Middle frontal gyrus (tissue), 1 donor: Measurements from ENCODE around the gene C20orf202.

Experiments
- DNase-seq: peaks from one replicate; pipeline ENCODE4 v3.0.0-alpha.2; 2015; ENCODE audit warnings: low spot score; ENCODE audit errors: extremely low spot score

The C20orf202 gene

DNA sequence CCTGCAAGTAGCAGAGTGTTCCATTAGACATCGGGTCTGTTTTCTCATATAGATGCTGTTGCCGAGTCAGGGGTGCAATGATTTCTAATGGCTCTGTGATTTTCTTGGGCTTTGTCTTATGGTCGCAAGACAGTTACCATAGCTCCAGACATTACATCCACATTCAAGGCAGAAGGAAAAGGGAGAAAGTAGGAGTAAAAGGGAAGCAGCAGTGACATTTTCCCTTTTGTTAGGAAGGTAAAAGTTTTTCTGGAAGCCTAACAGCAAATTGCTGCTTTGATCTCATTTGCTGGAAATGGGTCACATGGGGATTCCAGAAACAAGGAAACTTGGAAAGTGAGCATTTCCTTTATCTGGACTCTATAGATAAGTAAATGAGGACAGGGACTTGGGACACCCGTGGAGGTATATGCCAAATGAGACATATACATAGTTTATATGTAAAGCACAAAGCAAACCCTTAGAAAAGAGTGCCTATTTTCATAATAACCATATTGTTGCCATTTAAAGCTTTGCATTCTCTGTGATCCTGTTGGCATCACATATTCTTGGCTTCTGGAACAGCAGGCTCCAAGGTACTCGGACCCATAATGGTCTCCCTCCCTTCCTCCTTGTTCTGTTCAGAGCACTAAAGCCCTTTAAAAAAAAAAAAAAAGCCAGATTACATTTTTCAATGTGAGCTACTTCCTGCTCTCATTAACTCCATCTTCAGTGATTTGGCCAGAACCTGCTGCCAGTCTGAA lies at the start of gene C20orf202:
Gene C20orf202, plus strand, starts transcription at position 693 of the 743 bp plus-strand sequence. CDS start 132 bp downstream, outside the sequence.
- no peak for DNase-seq

DNA sequence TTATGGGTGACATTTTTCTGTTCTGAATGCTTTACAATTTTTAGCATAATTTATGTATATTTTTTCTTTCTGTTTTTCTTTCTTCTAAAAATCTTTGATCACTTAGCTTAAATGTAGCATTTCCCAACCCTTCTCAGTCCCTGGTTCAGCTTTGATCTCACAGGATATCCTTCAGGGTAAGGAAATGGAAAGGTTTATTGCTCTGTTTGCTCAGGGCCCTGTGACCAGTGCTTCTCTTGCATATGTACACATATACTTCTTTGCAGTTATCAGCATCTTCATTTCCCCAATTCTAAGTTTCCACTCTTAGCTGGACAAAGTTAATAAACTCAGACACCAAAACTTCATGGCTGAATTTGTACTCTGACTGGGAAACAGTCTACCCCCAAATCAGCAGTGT lies 49.0 kb upstream of the C20orf202 start:
- DNase-seq = no peak

DNA sequence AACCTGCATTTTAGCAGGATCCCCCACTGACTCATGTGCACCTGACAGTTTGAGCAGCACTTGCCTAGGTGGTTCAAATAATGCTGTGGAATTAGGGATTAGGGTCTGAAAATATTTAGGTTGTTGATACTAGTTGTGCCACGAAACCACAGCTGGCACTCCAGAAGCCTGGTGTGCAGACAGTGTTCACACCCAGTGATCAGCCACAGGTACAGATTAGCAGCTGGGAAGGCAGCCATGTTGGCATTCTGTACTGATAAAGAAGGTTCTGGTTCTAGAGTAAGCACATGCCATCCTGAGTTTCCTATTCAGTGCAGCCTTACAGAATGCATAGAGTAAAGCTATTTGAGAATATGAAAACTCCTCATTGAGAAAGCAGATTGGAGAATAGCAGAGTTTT lies 48.6 kb upstream of the C20orf202 start:
- DNase-seq = no peak

DNA sequence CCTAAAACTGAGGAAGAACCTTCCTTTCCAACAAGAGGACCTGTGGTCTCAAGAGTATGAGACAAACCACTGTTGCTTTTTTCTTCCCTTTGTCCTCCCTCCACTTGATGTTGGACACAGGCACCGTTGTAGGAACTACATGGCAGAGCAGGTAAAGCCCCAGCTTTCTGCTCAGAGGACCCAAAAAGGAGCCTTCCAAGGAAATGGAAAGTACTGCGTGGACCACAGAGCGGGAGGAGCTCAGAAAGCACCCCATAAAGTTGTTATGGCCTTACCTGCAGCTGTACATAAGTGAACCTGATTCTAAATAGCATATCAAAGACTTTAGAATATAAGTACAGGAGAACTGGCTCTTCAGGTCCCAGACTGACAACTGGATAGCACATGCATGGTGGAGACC lies 47.9 kb upstream of the C20orf202 start:
- DNase-seq = no peak

DNA sequence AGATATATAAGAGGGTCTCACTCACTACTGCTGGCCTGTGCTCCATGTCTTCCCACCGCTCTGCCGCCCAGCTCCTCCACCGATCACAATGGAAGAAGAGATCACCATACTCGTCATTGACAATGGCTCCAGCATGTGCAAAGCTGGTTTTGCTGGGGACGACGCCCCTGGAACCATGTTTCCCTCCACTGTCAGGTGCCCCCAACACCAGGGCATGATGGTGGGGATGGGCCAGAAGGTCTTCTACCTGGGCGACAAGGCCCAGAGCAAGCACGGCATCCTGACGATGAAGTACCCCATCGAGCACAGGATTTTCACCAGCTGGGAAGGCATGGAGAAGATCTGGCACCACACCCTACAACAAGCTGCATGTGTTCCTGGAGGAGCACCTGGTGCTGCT lies 42.8 kb upstream of the C20orf202 start:
- no peak for DNase-seq

DNA sequence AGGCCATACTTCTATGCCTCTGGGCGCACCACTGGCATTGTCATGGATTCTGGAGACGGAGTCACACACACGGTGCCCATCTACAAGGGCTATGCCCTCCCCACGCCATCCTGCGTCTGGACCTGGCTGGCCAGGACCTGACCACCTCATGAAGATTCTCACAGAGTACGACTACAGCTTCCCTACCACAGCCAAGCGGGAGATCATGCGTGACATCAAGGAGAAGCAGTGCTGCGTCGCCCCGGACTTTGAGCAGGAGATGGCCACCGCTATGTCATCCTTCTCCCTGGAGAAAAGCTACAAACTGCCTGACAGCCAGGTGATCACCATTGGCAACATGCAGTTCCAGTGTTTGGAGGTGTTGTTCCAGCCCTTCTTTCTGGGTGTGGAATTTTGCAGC lies 42.3 kb upstream of the C20orf202 start:
- DNase-seq = no peak

DNA sequence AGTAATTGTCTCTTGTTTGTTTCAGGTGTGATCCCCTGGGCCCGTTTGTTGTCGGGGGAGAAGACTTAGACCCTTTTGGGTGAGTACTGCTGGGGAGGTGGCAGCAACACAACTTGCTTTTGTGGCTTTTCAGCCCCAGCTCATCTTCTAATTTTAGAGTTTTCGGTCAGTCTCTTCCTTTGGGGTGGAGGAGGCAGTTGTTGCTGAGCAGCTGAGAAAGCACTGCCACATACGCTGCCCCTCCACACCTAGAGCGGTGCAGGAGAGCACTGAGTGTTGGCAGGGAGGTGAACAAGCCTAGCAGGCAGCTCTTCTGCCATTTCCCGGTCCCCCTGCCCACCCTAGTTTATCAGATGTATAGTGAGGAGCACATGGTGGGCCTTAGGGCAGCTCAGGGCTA lies 40.1 kb upstream of the C20orf202 start:
- no peak for DNase-seq

DNA sequence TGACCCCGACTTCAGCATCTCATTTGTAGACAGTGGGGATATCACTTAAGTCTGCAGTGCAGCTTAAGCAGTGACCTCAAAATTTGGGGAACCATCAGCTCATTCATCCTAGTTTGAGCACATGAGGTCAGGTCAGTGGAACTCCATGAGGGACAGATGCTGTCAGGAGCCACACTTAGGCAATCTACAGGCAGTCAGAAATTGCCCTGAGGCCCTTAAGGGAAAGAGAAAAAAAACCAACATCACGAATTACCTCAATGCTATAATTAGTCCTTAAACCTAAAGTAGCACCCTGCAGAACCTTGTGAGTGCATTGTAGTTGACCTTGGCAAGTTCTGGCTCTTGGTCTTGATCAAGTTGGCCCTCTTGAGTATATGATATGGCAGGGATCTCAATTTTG lies 39.6 kb upstream of the C20orf202 start:
- no peak for DNase-seq

DNA sequence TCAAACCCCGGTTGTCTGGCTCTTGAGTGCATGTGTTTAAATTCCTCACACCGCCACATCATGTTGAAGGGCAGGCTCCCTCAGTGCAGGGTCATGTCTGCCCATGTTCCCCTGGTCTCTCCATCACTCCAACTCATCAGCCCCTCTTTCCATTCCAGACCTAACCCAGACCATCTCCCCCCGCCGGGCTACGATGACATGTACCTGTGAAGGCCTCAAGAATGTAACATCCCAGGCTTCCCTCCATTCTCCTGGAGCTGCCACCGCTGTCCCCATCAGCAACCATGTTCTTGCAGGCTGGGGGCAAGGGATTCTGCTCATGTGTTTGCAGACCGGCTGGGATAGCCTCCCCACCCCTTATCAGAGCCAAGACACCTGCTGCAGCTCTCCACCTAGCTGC lies 38.4 kb upstream of the C20orf202 start:
- no peak for DNase-seq

DNA sequence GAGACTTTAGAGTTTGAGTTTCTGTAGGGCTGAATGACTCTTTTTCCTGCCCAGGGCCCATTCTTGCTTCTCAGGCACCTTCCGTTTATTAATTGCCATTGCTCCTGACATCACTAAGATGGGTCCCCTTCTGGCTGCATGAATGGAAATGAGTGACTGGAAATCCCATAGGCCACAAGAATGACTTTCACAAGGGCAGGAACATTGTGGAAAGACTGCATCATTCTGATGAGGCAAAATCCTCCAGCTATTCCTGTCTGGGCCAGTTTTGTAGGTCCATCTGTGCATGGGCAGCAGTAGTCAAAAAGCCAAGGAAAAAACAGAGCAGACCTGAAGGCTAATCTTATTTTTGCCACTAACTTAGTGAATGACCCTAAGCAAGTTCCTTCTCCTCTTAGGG lies 37.7 kb upstream of the C20orf202 start:
- no peak for DNase-seq

DNA sequence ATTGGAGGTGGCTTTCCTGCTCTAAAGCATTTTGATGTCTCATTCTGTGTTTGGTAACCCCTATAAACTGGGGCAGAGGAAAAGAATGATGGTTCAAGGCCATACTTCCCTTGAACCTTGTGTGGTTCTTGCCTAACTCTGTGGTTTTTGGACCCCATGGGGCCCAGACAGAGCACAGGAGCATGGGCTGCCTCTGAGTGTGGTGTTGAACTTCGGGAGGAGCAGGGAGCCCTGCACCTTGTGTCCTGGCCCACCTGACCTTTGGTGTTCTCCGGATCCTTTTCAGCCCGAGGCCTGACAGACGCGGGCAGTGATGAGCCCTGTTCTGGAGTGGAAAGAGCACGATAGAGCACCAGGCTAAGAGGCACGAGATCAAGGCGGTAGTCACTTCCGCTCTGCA lies 37.3 kb upstream of the C20orf202 start:
- no peak for DNase-seq

DNA sequence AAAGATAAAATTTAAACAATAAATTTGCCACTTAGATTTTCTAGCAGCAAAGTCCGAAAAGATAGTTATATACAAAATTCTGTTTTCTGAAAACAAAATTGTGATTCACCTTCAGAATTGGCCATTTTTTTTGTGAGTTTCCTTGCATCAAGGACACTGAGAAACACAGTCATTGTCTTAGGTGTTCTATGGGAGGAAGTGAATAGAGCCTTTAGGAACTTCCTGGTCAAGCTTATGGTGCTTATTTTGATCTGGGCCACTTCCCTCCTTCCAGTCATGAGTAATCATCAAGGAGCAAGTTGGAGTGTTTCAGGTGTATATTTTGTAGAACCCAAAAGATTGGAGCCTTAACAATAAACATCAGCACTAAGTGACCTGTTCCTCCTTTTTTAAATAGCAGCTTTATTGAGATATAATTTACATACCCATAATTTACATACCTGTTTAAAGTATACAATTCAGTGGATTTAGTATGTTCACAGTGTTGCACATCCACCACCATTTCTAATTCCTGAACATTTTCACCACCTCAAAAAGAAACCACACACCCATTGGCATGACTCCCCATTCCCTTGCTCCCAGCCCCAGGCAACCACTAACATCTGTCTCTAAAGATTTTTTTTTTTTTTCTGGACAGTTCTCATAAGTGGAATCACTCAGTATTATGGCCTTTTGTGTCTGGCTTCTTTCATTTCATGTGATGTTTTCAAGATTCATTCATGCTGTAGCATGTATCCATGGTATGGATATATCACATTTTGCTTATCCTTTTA lies 36.1 kb upstream of the C20orf202 start:
- no peak for DNase-seq

DNA sequence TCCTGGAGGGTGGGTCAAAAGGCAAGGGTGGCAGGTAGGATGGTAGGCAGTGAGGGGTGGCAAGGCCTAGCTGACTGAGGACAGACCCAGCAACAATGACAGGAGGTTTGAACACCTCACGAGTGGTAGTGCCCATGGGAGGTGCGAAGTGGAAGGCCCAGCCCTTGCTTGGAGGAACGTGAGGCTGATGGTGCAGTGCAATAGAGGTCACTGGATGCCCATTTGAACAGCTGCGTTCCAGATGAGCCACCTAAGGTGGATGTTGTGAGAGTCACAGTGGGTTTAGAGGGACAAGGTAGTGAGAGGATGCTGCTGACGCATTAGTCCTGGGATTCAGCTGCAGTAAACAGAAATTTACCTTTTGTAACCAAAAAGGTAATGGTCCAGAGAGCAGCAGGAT lies 34.0 kb upstream of the C20orf202 start:
- DNase-seq = no peak

DNA sequence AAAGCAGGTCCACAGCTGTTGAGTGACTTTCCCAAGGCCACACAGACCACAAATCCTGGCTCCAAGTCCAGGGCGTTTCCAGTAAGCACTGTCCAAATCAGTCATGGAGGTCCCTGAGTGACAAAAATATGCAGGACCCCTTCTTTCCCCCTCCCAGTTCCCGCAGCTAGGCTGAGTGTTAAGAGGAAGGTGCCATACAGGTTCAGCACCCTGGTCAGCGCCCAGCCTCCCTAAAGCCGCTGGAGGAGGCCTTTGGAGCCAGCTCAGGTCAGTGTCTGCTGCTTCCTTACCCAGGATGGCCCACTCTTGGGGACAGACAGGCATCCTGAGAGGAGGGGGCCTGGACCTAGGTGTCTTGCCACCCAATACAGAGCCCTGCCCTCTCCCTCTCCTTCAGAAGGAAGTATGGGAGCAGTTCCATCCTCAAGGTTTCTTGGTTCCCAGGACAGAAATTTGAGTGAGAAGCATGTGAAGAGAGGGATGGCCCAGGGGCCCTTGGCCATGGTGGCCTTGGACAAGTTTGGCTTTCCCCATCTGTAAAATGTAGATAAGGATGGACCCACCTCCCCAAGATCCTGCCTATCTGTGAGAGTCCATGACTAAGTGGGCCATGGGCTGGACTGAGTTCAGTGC lies 31.7 kb upstream of the C20orf202 start:
- no peak for DNase-seq

DNA sequence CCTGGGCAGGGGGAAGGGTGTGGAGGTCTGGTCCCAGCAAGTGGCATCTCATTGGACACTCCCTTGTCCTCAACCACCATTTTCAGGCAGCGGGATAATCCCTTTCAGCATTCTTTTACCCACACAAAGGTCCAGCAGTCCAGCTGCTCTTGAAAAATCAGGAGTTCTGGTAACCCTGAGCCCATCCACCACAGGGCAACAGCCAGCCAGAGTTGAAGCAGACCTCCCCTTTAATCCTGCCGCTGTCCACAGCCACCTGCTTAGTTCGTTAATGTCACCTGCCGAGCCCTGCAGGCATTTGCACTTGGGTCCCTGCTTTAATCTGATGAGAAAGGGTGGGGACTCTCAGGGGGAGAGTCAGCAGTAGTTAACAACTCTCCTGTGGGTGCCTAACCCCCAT lies 29.6 kb upstream of the C20orf202 start:
- no peak for DNase-seq

DNA sequence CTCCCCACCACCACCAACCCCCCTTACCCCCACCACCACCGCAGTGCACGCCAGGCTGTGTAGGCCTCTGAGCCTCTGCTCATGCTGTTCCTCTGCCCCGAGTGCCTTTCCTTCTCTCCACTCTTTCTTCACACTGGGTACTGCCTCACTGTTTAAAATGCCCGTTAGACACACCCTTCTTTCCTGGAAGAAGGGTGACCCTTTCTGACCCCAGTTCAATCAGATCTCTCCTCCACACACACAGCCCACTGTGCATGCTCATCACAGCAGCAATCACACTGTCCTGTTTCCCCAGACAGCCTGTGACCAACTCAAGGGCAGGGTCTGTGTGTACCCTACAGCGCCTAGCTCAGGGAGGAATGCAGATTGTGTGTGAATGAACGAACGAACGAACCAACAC lies 28.5 kb upstream of the C20orf202 start:
- no peak for DNase-seq

DNA sequence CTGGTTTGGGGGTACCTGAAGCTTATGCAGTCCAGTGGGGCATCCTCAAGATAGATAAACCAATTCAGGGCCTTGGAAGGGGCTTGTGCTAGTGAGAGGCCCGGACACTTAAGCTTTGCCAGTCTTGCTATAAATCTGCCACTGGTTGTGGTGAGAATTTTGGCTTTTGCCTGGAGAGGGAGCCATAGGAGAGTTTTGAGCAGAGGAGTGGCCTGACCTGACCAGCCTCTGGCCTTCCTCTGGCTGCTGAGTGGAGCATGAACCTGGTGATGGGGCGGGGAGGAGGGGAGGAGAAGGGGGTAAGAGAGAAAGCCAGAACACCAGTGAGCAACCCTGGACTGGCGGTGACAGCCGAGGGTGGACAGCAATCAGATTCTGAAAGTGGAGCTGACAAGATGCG lies 25.6 kb upstream of the C20orf202 start:
- DNase-seq = no peak

DNA sequence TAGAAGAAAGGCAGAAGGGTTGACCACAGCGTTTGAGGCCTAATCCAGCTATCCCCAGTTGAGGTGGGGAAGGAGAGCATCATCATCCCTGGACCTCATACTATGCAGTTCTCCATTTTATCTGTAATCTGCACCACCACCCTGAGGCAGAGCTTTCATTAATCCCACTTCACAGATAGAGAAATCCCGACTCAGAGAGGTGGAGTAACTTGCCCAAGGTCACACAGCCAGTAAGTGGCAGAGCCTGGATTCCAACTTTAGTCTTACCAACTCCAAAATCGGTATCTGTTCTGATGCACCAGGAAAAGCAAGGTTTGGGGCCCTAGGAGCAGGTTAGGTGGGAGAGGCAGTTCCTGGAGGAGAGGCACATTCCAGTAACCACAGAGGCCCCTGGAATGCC lies 25.2 kb upstream of the C20orf202 start:
- no peak for DNase-seq

DNA sequence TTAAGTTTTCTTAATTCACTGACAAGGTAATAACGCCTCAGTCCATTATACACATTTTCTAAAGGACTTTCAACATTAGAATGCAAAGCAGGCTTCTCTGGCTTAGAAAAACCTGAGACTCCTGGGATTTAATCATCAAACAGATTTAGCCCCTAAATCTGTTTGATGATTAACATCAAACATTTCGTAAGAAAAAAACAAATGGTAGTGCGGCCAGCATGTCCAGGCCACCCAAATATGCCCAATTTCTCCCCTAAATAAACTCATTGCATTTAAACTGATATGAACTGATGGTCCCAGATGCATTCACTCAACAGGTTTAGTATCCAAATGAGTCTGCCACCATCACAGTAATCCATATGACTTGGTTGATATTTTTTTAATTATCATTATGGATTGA lies 24.6 kb upstream of the C20orf202 start:
- no peak for DNase-seq

DNA sequence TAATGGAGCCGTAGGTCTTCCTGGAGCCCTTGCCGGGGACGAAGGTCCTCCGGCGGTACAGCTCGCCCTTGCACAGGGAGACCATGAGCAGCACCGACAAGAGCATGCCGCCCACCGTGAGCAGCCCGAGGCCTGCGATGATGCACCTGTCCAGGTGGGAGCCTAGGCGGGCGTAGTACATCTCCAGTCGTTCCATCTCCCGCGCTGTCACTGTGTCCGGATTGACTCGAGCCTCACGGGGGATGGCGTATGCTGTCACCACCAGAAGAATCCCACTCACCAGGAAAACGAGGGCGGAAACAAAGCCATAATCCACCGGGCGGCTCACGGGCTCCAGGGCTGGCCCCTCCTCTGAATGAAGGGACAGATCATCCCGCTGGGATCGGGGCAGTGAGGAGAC lies 22.3 kb upstream of the C20orf202 start:
- no peak for DNase-seq

DNA sequence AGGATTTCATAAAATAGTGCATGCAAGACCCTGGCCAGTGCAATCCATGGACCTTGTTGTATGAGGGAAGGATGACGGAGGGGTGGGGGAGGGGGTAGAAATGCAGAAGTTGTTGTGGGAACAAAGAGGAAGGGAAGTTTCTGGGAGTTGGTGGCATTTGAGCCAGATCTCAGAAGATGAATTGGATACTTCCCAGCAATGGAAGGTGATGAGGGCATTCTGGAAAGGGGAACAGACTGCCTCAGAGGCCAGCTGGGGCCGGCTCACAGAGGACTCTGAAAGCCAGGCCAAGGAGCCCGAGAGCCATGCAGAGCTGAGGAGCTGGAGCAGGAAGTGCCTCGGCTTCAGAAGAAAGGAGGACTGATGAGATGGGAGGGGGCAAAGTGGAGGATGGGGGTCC lies 21.1 kb upstream of the C20orf202 start:
- no peak for DNase-seq

DNA sequence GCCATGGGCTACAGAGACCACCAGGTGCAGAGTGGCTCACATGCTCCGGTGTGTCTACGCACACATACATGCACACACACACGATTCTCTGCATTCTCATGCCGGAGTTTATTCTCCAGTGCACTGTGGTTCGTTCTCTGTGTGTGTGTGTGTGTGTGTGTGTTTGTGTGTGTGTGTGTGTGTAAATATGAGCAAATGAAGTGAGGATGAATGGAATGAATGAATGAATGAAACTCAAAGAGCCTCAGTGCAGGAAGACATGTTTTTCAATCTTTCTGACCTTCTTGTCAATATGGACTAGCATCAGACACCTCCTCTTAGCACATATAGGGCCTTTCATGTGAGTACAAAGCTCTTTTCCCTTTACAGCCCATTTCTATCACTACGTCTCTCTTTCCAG lies 20.1 kb upstream of the C20orf202 start:
- no peak for DNase-seq

DNA sequence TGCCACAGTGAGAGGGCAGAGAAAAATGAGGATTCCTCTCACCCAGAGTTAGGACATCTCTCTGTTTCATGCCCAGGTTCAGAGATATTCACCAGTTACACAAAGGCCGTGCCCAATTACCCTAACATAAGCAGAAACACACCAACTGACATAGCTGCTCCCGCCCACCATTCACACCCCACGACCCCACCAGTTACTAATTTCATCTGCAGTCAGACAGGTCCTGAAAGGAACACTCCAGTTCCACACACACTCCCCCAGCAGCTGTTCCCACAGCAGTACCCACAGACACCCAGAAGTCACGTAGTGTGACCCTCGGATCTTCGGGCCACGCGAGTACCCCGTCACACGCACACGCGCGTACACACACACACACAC lies 19.0 kb upstream of the C20orf202 start:
- DNase-seq = no peak
